ENCODE results near the gene AP1S3. TPM values are rescaled to one million over a fixed set of nuclear protein-coding genes. Genes with fewer than 3 reads are reported as not detected.

AP1S3 gene
- total RNA-seq (3.7 TPM), polyA plus RNA-seq (1 to 10 TPM in 2 of 4 donors, under 1 TPM in 2; 0.88 to 2.2 (median 1.5) TPM)

DNA sequence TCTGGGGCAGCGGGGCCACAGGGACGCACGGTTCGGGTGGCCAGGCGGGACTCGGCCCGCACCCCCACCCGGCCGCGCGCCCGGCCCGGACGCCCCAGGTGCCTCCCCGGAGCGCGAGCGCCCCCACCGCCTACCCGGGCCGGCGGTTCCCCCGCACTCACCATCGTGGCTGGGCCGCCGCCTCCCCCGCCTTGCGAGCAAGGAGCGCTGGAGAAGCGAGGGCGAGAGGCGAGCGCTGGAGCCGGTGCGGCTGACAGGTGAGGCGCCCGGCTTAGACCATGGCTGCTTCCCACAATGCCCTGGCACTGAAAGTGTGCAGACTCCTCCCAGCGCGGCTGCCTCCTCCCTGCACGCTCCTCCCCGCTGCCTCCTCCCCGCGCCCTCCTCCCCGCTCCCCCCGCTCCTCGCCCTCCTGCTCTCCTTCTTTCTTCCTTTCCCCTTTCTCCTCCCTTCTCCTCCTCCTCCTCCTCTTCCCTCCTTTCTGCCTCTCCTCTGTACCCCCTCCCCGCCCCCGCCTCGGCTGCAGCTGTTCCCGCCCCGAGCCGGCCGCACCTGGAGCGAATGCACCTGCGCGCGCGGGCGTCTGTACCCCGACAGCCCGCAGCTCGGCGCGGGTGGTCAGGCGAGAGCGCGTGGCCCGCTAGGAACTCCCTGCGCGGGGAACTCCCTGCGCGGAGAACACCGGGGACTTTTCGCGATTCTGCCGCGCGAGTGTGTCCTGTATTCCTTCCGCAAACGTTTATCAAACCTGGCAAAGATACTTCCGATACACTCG is at the start of gene AP1S3:
TSS of gene AP1S3 (minus strand) at position 296 of the 775 bp plus-strand sequence. CDS start at position 164, 132 bp downstream.
- Mint-ChIP-seq H3K9me3 (no peaks in the 10 kb centered on the region), H3K4me3 (peak within 1 kb of the TSS; percentile 94 to 97 (median 96)), H3K36me3 (no peaks in the 10 kb centered on the region), H3K27ac (peak within 1 kb of the TSS; percentile 48 to 85 (median 83)), H3K4me1 (peaks cover 0 to 16% (median 10%) of the 10 kb centered on the region in 4 donors), H3K27me3 (no peaks in the 10 kb centered on the region)
- Histone ChIP-seq H3K4me3 (ENCODE audit: low read depth, low read length) (peak within 1 kb of the TSS; percentile 70), H3K27me3 (ENCODE audit: control insufficient read depth, insufficient read depth, low read length) (no peaks in the 10 kb centered on the region), H3K36me3 (ENCODE audit: control insufficient read depth, insufficient read depth, low read length) (no peaks in the 10 kb centered on the region), H3K27ac (ENCODE audit: insufficient read depth, low read length, poor library complexity, severe bottlenecking) (peak within 1 kb of the TSS; percentile 47), H3K4me1 (ENCODE audit: control insufficient read depth, insufficient read depth, low read length, poor library complexity, severe bottlenecking) (peaks cover 14% of the 10 kb centered on the region), H3K9me3 (ENCODE audit: control insufficient read depth in 2 of 2, low read length in 2 of 2) (no peaks in the 10 kb centered on the region)
- ATAC-seq (ENCODE audit: low read depth in 2 of 2) (peak; percentile 84 to 87), DNase-seq (peak; percentile 58 to 77 (median 58))

DNA sequence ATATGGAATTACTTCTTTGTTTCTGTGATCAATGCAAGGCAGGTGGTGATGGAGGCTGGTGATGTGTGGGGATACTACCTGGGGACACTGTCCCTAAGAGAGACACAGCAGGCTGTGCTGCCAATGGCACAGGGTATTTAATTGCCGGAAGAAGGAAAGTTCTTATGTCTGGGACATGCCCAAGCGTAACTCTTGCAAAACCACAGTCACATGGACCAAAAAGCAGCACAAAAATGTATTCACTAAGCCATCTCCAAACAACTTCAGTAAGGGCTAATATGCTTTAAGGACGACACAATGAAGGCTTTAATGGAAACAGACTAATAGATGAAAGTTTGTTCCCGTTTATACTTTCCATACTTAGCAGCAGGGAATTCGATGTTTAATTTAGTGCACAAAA is 49.7 kb upstream of the AP1S3 start:
- H3K4me1 ChIP-seq (ENCODE audit: control insufficient read depth, insufficient read depth, low read length, poor library complexity, severe bottlenecking) = no peaks in the 10 kb centered on the region
- no peaks in the 10 kb centered on the region for H3K27me3 ChIP-seq (ENCODE audit: control insufficient read depth, insufficient read depth, low read length)
- DNase-seq (no peak), ATAC-seq (ENCODE audit: low read depth in 2 of 2) (no peak)
- Mint-ChIP-seq H3K4me1 (peaks cover 0 to 5% (median 0%) of the 10 kb centered on the region in 4 donors), H3K36me3 (peaks cover 29% of the 10 kb centered on the region), H3K27me3 (no peaks in the 10 kb centered on the region), H3K9me3 (peaks cover 0 to 2% (median 0%) of the 10 kb centered on the region in 7 donors), H3K4me3 (no peak overlapping the region), H3K27ac (no peak overlapping the region)
- no peak overlapping the region for H3K27ac ChIP-seq (ENCODE audit: insufficient read depth, low read length, poor library complexity, severe bottlenecking)
- H3K36me3 ChIP-seq (ENCODE audit: control insufficient read depth, insufficient read depth, low read length) = peaks cover 44% of the 10 kb centered on the region
- H3K4me3 ChIP-seq (ENCODE audit: low read depth, low read length) = no peak overlapping the region
- H3K9me3 ChIP-seq (ENCODE audit: control insufficient read depth in 2 of 2, low read length in 2 of 2) = no peaks in the 10 kb centered on the region

DNA sequence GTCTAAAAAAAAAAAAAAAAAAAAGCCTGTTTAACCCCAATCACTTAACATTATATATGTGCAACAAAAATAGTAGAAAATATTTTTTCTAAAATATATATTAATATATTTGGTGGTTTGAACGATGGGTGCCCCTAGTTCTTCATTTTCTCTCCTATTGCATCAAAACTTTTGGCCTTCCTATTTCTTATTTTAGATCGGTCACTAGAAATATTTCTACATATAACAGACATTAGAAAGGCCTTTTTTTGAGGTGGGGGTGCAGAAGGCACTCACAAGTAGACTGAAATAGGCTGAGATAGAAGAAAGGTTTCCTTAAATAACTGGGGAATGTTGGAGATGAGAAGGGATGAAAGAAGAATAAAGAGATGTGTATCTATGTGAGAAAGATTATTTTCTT is 49.3 kb upstream of the AP1S3 start:
- ATAC-seq (ENCODE audit: low read depth in 2 of 2) (no peak), DNase-seq (no peak)
- H3K4me3 ChIP-seq (ENCODE audit: low read depth, low read length) = no peak overlapping the region
- Mint-ChIP-seq H3K27ac (no peak overlapping the region), H3K27me3 (no peaks in the 10 kb centered on the region), H3K4me1 (peaks cover 0 to 5% (median 0%) of the 10 kb centered on the region in 4 donors), H3K36me3 (peaks cover 29% of the 10 kb centered on the region), H3K9me3 (peaks cover 0 to 2% (median 0%) of the 10 kb centered on the region in 7 donors), H3K4me3 (no peak overlapping the region)
- H3K36me3 ChIP-seq (ENCODE audit: control insufficient read depth, insufficient read depth, low read length) = peaks cover 46% of the 10 kb centered on the region
- H3K27ac ChIP-seq (ENCODE audit: insufficient read depth, low read length, poor library complexity, severe bottlenecking) = no peak overlapping the region
- H3K27me3 ChIP-seq (ENCODE audit: control insufficient read depth, insufficient read depth, low read length) = no peaks in the 10 kb centered on the region
- H3K9me3 ChIP-seq (ENCODE audit: control insufficient read depth in 2 of 2, low read length in 2 of 2) = no peaks in the 10 kb centered on the region
- H3K4me1 ChIP-seq (ENCODE audit: control insufficient read depth, insufficient read depth, low read length, poor library complexity, severe bottlenecking) = no peaks in the 10 kb centered on the region

DNA sequence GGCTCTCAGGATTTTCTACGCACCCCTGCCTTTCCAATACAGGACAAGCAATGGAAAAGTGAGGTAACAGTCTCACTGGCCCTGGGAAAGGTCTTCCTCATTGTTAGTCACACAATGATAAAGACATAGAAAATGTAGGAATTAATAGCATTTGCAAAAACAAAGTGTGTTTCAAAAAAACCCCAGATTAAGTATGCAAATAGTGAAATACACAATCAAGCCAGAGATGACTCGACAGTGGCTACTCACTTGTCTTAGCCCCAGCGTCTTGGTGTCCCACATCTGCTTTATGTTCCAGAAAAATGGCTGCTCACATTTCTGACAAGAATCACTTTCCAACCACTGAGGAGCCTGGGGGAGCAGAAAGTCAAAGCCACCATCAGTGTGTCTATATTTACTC is 47.0 kb upstream of the AP1S3 start:
- Histone ChIP-seq H3K27ac (ENCODE audit: insufficient read depth, low read length, poor library complexity, severe bottlenecking) (no peak overlapping the region), H3K4me3 (ENCODE audit: low read depth, low read length) (no peak overlapping the region), H3K36me3 (ENCODE audit: control insufficient read depth, insufficient read depth, low read length) (peaks cover 57% of the 10 kb centered on the region), H3K4me1 (ENCODE audit: control insufficient read depth, insufficient read depth, low read length, poor library complexity, severe bottlenecking) (no peaks in the 10 kb centered on the region), H3K27me3 (ENCODE audit: control insufficient read depth, insufficient read depth, low read length) (no peaks in the 10 kb centered on the region), H3K9me3 (ENCODE audit: control insufficient read depth in 2 of 2, low read length in 2 of 2) (no peaks in the 10 kb centered on the region)
- Mint-ChIP-seq H3K27me3 (no peaks in the 10 kb centered on the region), H3K27ac (no peak overlapping the region), H3K9me3 (peaks cover 0 to 2% (median 0%) of the 10 kb centered on the region in 7 donors), H3K36me3 (peaks cover 44% of the 10 kb centered on the region), H3K4me1 (peaks cover 0 to 5% (median 0%) of the 10 kb centered on the region in 4 donors), H3K4me3 (no peak overlapping the region)
- ATAC-seq (ENCODE audit: low read depth in 2 of 2) (no peak), DNase-seq (no peak)

DNA sequence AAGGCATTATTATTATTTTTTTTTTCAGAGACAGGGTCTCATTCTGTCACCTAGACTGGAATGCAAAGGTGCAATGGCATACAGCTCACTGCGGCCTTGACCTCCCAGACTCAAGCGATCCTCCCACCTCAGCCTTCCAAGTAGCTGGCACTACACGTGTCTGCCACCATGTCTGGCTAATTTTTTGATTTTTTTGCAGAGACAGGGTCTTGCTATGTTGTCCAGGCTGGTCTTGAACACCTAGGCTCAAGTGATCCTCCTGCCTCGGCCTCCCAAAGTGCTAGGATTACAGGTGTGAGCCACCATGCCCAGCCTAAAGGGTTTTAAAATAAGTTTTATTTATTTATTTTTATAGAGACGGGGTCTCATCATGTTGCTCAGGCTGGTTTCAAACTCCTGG is 45.3 kb upstream of the AP1S3 start:
- H3K4me3 ChIP-seq (ENCODE audit: low read depth, low read length) = no peak overlapping the region
- Mint-ChIP-seq H3K9me3 (no peaks in the 10 kb centered on the region), H3K36me3 (peaks cover 51% of the 10 kb centered on the region), H3K4me3 (no peak overlapping the region), H3K27ac (peak overlapping the region in 1 of 3 donors; percentile 48), H3K27me3 (no peaks in the 10 kb centered on the region), H3K4me1 (peaks cover 0 to 5% (median 0%) of the 10 kb centered on the region in 4 donors)
- H3K27ac ChIP-seq (ENCODE audit: insufficient read depth, low read length, poor library complexity, severe bottlenecking) = no peak overlapping the region
- ATAC-seq (ENCODE audit: low read depth in 2 of 2) (no peak), DNase-seq (no peak)
- no peaks in the 10 kb centered on the region for H3K9me3 ChIP-seq (ENCODE audit: control insufficient read depth in 2 of 2, low read length in 2 of 2)
- H3K36me3 ChIP-seq (ENCODE audit: control insufficient read depth, insufficient read depth, low read length) = peaks cover 66% of the 10 kb centered on the region
- no peaks in the 10 kb centered on the region for H3K27me3 ChIP-seq (ENCODE audit: control insufficient read depth, insufficient read depth, low read length)
- no peaks in the 10 kb centered on the region for H3K4me1 ChIP-seq (ENCODE audit: control insufficient read depth, insufficient read depth, low read length, poor library complexity, severe bottlenecking)

DNA sequence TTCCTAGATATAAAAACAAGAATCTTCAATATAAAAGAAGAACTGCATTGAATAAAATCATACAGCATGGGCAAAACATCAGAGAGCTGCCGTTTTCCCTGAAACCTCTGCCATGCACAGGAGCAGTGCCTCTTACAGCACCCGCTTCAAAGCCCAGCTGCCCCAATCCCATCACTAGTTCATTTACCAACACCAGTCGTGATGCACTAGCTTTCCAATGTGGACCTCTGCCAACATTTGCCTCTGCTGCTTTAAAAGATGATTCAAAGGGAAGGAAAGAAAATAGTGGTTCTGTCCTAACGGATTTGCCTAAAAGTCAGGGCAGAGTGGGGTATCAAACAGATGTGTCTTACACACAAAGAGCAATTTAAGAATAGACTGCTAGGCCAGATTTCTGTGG is 43.4 kb upstream of the AP1S3 start:
- Mint-ChIP-seq H3K4me1 (no peaks in the 10 kb centered on the region), H3K4me3 (no peak overlapping the region), H3K27me3 (no peaks in the 10 kb centered on the region), H3K27ac (peak overlapping the region in 1 of 3 donors; percentile 60), H3K9me3 (no peaks in the 10 kb centered on the region), H3K36me3 (peaks cover 52% of the 10 kb centered on the region)
- H3K27me3 ChIP-seq (ENCODE audit: control insufficient read depth, insufficient read depth, low read length) = no peaks in the 10 kb centered on the region
- H3K4me1 ChIP-seq (ENCODE audit: control insufficient read depth, insufficient read depth, low read length, poor library complexity, severe bottlenecking) = no peaks in the 10 kb centered on the region
- peaks cover 73% of the 10 kb centered on the region for H3K36me3 ChIP-seq (ENCODE audit: control insufficient read depth, insufficient read depth, low read length)
- no peak for DNase-seq
- no peak overlapping the region for H3K4me3 ChIP-seq (ENCODE audit: low read depth, low read length)
- H3K27ac ChIP-seq (ENCODE audit: insufficient read depth, low read length, poor library complexity, severe bottlenecking) = no peak overlapping the region
- H3K9me3 ChIP-seq (ENCODE audit: control insufficient read depth in 2 of 2, low read length in 2 of 2) = no peaks in the 10 kb centered on the region
- no peak for ATAC-seq (ENCODE audit: low read depth in 2 of 2)

DNA sequence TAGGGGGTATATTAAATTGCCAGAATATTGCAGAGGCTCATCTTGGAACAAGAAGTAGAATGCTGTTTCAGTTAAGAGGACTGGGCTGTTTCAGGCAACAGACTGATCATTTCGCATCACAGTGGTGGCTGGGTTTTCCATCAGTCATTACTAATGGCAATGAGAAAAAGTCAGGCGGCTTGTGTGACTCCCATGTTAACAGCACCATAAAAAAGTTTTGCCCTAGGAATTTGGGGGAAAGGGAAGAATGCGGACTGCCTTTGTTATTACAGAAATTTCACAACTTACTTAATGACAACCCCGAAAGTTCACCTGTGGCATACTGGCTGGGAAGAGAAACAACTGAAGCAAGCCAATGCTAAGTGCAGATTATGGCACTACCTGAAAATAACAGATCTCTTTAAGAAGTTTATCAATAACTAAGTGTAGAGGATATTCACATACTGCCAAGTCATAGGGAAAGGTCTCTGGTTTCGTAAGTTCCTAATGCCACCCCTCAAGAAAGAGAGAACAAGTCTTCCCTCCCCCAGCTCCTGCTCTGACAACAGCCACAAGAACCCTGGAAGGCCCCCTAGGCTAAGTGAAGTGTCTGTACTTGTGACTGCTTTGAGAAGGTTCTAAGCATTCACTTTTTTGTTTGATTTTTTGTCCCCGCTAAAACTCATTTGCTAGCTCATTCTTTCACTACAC is 40.5 kb upstream of the AP1S3 start:
- H3K4me3 ChIP-seq (ENCODE audit: low read depth, low read length) = no peak overlapping the region
- Mint-ChIP-seq H3K4me1 (peaks cover 0 to 2% (median 0%) of the 10 kb centered on the region in 4 donors), H3K27ac (no peak overlapping the region), H3K9me3 (no peaks in the 10 kb centered on the region), H3K27me3 (no peaks in the 10 kb centered on the region), H3K36me3 (peaks cover 57% of the 10 kb centered on the region), H3K4me3 (no peak overlapping the region)
- ATAC-seq (ENCODE audit: low read depth in 2 of 2) = no peak
- H3K9me3 ChIP-seq (ENCODE audit: control insufficient read depth in 2 of 2, low read length in 2 of 2) = no peaks in the 10 kb centered on the region
- H3K36me3 ChIP-seq (ENCODE audit: control insufficient read depth, insufficient read depth, low read length) = peaks cover 69% of the 10 kb centered on the region
- DNase-seq = no peak
- H3K27ac ChIP-seq (ENCODE audit: insufficient read depth, low read length, poor library complexity, severe bottlenecking) = no peak overlapping the region
- no peaks in the 10 kb centered on the region for H3K4me1 ChIP-seq (ENCODE audit: control insufficient read depth, insufficient read depth, low read length, poor library complexity, severe bottlenecking)
- H3K27me3 ChIP-seq (ENCODE audit: control insufficient read depth, insufficient read depth, low read length) = no peaks in the 10 kb centered on the region
